K562 (cell line): ENCODE measurements around the gene UQCRFS1. TPM values are rescaled to one million over a fixed set of nuclear protein-coding genes. Genes with fewer than 3 reads are reported as not detected.
A peak's percentile ranks its signal among the peaks of the same experiment; 100 is the strongest.

Experiments
- ARHGAP35 ChIP-seq: fragments of 450-650 bp; IDR thresholded peaks from 2 replicates; pipeline ENCODE4 v1.6.1; 2018; ENCODE audit not compliant: partially characterized antibody
- BRD4 ChIP-seq: fragments of 200-600 bp; sonication (generic); IDR thresholded peaks from 2 replicates; pipeline ENCODE4 v1.6.1; 2017; ENCODE audit warnings: inconsistent platforms
- CC2D1A ChIP-seq: fragments of 450-650 bp; IDR thresholded peaks from 2 replicates; pipeline ENCODE4 v1.6.1; 2017; ENCODE audit warnings: mild to moderate bottlenecking
- CGGBP1 ChIP-seq: fragments of 250-450 bp; sonication (Bioruptor Pico); IDR thresholded peaks from 2 replicates; pipeline ENCODE4 v1.9.0; 2021; ENCODE audit warnings: mild to moderate bottlenecking
- CTBP1 ChIP-seq: fragments of 450-650 bp; IDR thresholded peaks from 2 replicates; pipeline ENCODE4 v1.6.1; 2016; ENCODE audit warnings: borderline replicate concordance
- MAFG ChIP-seq: fragments of 450-650 bp; conservative IDR thresholded peaks from 2 replicates; pipeline ENCODE4 v1.6.1; 2016; ENCODE audit warnings: missing genetic modification characterization, missing compliant biosample characterization
- MAZ ChIP-seq, 2 experiments: fragments of 450-650 bp in 1 of 2; sonication (generic) in 1 of 2; formaldehyde crosslinking; IDR thresholded peaks in 1 of 2; conservative IDR thresholded peaks in 1 of 2; 2 replicates each; pipeline versions ENCODE4 v1.4.0 to v1.5.0; 2020; ENCODE audit warnings: mild to moderate bottlenecking in 1 of 2, missing genetic modification reagents in 1 of 2
- NFATC3 ChIP-seq: fragments of 450-650 bp; IDR thresholded peaks from 2 replicates; pipeline ENCODE4 v1.6.1; 2017; ENCODE audit warnings: mild to moderate bottlenecking
- NFRKB ChIP-seq: fragments of 450-650 bp; IDR thresholded peaks from 2 replicates; pipeline ENCODE4 v1.6.1; 2016; ENCODE audit warnings: low read depth
- NFYB ChIP-seq: IDR thresholded peaks from 2 replicates; pipeline ENCODE4 v1.6.1; 2011; ENCODE audit warnings: mild to moderate bottlenecking, moderate library complexity; ENCODE audit not compliant: insufficient read length; ENCODE audit errors: extremely low read depth
- NUFIP1 ChIP-seq: fragments of 450-650 bp; IDR thresholded peaks from 2 replicates; pipeline ENCODE4 v1.6.1; 2018; ENCODE audit not compliant: partially characterized antibody
- SAP30 ChIP-seq: fragments of 200-600 bp; sonication (generic); IDR thresholded peaks from 2 replicates; pipeline ENCODE4 v1.6.1; 2012; ENCODE audit warnings: borderline replicate concordance, low read depth, mild to moderate bottlenecking, moderate library complexity, low read length, control low read depth, inconsistent platforms; ENCODE audit not compliant: insufficient read depth, poor library complexity, severe bottlenecking
- TBP ChIP-seq: optimal IDR thresholded peaks from 2 replicates; pipeline ENCODE3; 2011; ENCODE audit warnings: low read depth, low read length, improper control_type of control experiment
- TRIM24 ChIP-seq, 2 experiments: fragments of 450-650 bp; IDR thresholded peaks; 2 replicates each; pipeline ENCODE4 v1.6.1; 2016
- U2AF1 ChIP-seq: fragments of 200-400 bp; formaldehyde crosslinking; optimal IDR thresholded peaks from 2 replicates; pipeline ENCODE3; 2017; ENCODE audit warnings: mild to moderate bottlenecking, low read depth, low read length, moderate library complexity
- ZBTB49 ChIP-seq: sonication (generic); formaldehyde crosslinking; IDR thresholded peaks from 2 replicates; pipeline ENCODE4 v1.8.0; 2022; ENCODE audit warnings: missing genetic modification reagents, mild to moderate bottlenecking, borderline replicate concordance
- ZMIZ1 ChIP-seq, 2 experiments: fragments of 150-350 bp in 1 of 2; IDR thresholded peaks; 2 replicates each; pipeline ENCODE4 v1.6.1; 2012 to 2016; ENCODE audit warnings: low read depth in 2 of 2, low read length in 2 of 2, mild to moderate bottlenecking in 1 of 2, moderate library complexity in 1 of 2
- ZNF184 ChIP-seq: sonication (generic); formaldehyde crosslinking; IDR thresholded peaks from 2 replicates; pipeline ENCODE4 v1.5.0; 2020; ENCODE audit warnings: missing genetic modification reagents
- ZNF449 ChIP-seq: fragments of 250-450 bp; sonication (Bioruptor Pico); IDR thresholded peaks from 2 replicates; pipeline ENCODE4 v1.8.0; 2022; ENCODE audit warnings: moderate library complexity, mild to moderate bottlenecking, inconsistent platforms
- polyA plus RNA-seq, 8 experiments: library from polyadenylated mRNA; depleted of rRNA in 4 of 8; stranded (reverse) in 5 of 8; unstranded in 3 of 8; fragments of >200 nt; fragmentation: Nextera tagmentation in 2 of 8; fragmentation: Illumina TruSeq in 1 of 8; extraction: Ambion mirVana in 2 of 8; extraction: Trizol in 1 of 8; gene quantifications; 2 replicates each; pipeline versions ENCODE4 v1.2.1 to v1.2.3, GENCODE V29; 2011 to 2014; ENCODE audit warnings: inconsistent platforms in 1 of 8, missing spikeins in 1 of 8
- total RNA-seq, 7 experiments: library from RNA; depleted of rRNA in 6 of 7; stranded (reverse); fragments of >200 nt in 6 of 7; fragmentation: Illumina TruSeq in 2 of 7; extraction: Trizol in 2 of 7; gene quantifications; 2 replicates each; pipeline versions ENCODE4 v1.2.1 to v1.2.3, GENCODE V29; 2011 to 2021; ENCODE audit warnings: low replicate concordance in 1 of 7

UQCRFS1 gene
- total and polyA plus RNA-seq, 9 of the 15 experiments (the other 6 are each of a cell fraction or from before 2014, with no cell fraction given) = 10.8 to 110 (median 64.7) TPM

- TF ChIP-seq SAP30 (no peak), MAFG (no peak), NFYB (peak; percentile 58), NUFIP1 (no peak), BRD4 (no peak), NFRKB (no peak), ZNF449 (CRISPR knock-in tag) (no peak), MAZ (CRISPR knock-in tag; conservative IDR thresholded peaks at IDR 0.05 in 1 of 2, IDR thresholded peaks at IDR 0.05 in 1 of 2) (no peak), CGGBP1 (no peak), ZMIZ1 (IDR thresholded peaks at IDR 0.05; ENCODE audit: low read depth in 2 of 2, low read length in 2 of 2) (no peak), ZNF184 (CRISPR knock-in tag) (no peak), CC2D1A (no peak), ARHGAP35 (no peak), ZBTB49 (no peak), TRIM24 (IDR thresholded peaks at IDR 0.05) (no peak), NFATC3 (no peak), TBP (no peak), CTBP1 (no peak), U2AF1 (no peak)
Measured at GRCh38 chr19:29260477-29261317, 47.7 kb upstream of the UQCRFS1 start (continued).
